ENCODE results near the gene SYTL2. TPM values are rescaled to one million over a fixed set of nuclear protein-coding genes. Genes with fewer than 3 reads are reported as not detected.

The SYTL2 gene
- total and polyA plus RNA-seq, 2 donors (not counting 1 experiment from before 2014, with no cell fraction given), result 165 to 387 TPM

DNA sequence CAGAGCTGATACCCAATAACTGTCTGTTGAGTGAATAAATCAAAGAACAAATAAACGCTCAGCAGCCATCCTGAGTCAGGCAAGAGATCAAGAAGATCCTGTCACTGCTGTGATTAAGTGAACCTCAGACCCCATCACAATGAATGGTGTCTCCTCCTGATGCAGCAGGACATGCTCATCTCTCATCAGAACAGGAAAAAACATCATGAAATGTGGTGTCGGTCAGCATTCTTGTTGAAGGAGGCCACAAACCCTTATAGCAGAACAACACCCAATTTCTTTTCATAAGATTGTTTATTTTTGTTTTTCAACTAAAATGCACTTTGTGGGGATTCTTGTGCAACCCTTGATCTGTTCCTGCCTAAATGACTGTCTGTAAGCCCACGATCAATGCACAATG is 60.3 kb downstream of the SYTL2 start:
- Histone ChIP-seq H3K27ac (ENCODE audit: insufficient read depth, low read length) (no peak overlapping the region), H3K36me3 (ENCODE audit: control insufficient read depth, insufficient read depth, low read length) (no peaks in the 10 kb centered on the region)

DNA sequence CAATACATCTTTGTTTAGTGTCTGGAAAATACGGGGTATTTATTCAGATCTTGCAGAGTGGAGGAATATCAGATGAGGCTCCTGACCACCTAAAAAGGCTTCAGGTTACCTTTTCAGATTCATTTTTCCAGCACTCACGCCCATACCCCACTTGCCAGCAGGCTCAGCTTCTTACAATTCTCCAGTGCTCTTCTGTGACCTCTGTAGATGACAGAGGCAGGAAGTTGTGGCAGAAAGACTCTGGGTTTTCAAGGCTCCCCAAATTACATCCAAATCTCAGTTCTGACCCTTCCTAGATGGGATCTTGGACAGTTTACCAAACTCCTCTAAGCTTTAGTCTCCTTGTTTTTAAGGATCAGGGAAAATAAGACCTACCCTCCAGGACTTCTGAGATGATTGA is 61.1 kb downstream of the SYTL2 start:
- H2AFZ ChIP-seq (ENCODE audit: low read length), result no peak overlapping the region
- H3K4me2 ChIP-seq (ENCODE audit: extremely low read depth, insufficient read depth, low read length), result no peak overlapping the region
- H4K20me1 ChIP-seq (ENCODE audit: control insufficient read depth, extremely low read depth, insufficient read depth, low read length), result no peaks in the 10 kb centered on the region
- H3K36me3 ChIP-seq (ENCODE audit: control insufficient read depth, insufficient read depth, low read length), result no peaks in the 10 kb centered on the region
- no peak for DNase-seq (ENCODE audit: low read depth in 2 of 2)
- no peaks in the 10 kb centered on the region for H3K79me2 ChIP-seq (ENCODE audit: control insufficient read depth, insufficient read depth, low read length)
- no peak for TF ChIP-seq EZH2 (IDR thresholded peaks at IDR 0.05; ENCODE audit: low read length, missing control alignments)
- TF ChIP-seq, protein P1, sequence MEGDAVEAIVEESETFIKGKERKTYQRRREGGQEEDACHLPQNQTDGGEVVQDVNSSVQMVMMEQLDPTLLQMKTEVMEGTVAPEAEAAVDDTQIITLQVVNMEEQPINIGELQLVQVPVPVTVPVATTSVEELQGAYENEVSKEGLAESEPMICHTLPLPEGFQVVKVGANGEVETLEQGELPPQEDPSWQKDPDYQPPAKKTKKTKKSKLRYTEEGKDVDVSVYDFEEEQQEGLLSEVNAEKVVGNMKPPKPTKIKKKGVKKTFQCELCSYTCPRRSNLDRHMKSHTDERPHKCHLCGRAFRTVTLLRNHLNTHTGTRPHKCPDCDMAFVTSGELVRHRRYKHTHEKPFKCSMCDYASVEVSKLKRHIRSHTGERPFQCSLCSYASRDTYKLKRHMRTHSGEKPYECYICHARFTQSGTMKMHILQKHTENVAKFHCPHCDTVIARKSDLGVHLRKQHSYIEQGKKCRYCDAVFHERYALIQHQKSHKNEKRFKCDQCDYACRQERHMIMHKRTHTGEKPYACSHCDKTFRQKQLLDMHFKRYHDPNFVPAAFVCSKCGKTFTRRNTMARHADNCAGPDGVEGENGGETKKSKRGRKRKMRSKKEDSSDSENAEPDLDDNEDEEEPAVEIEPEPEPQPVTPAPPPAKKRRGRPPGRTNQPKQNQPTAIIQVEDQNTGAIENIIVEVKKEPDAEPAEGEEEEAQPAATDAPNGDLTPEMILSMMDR (conservative IDR thresholded peaks at IDR 0.05 in 1 of 2, IDR thresholded peaks at IDR 0.05 in 1 of 2; ENCODE audit: low read depth in 1 of 2, low read length in 2 of 2), result no peak
- no peaks in the 10 kb centered on the region for H3K27me3 ChIP-seq (ENCODE audit: control insufficient read depth, insufficient read depth, low read length)
- H3K9ac ChIP-seq (ENCODE audit: insufficient read depth, low read length), result no peak overlapping the region
- no peak overlapping the region for H3K4me3 ChIP-seq (replicated peaks in 1 of 4; ENCODE audit: control extremely low read depth in 1 of 4, insufficient read depth in 1 of 4, low read depth in 3 of 4, low read length in 4 of 4)
- H3K9me3 ChIP-seq (ENCODE audit: control insufficient read depth, insufficient read depth, low read depth, low read length), result no peaks in the 10 kb centered on the region
- H3K27ac ChIP-seq (ENCODE audit: insufficient read depth, low read length), result no peak overlapping the region
- peaks cover 6% of the 10 kb centered on the region for H3K4me1 ChIP-seq (ENCODE audit: control insufficient read depth, extremely low read depth, insufficient read depth, low read length)

More for the DNA sequence above, 60.3 kb downstream of the SYTL2 start:
- no peaks in the 10 kb centered on the region for H3K27me3 ChIP-seq (ENCODE audit: control insufficient read depth, insufficient read depth, low read length)
- no peaks in the 10 kb centered on the region for H3K79me2 ChIP-seq (ENCODE audit: control insufficient read depth, insufficient read depth, low read length)
- no peaks in the 10 kb centered on the region for H4K20me1 ChIP-seq (ENCODE audit: control insufficient read depth, extremely low read depth, insufficient read depth, low read length)
- TF ChIP-seq, protein P1 (conservative IDR thresholded peaks at IDR 0.05 in 1 of 2, IDR thresholded peaks at IDR 0.05 in 1 of 2; ENCODE audit: low read depth in 1 of 2, low read length in 2 of 2), result no peak
- TF ChIP-seq EZH2 (IDR thresholded peaks at IDR 0.05; ENCODE audit: low read length, missing control alignments), result no peak
- no peak overlapping the region for H3K4me2 ChIP-seq (ENCODE audit: extremely low read depth, insufficient read depth, low read length)
- peaks cover 6% of the 10 kb centered on the region for H3K4me1 ChIP-seq (ENCODE audit: control insufficient read depth, extremely low read depth, insufficient read depth, low read length)
- DNase-seq (ENCODE audit: low read depth in 2 of 2), result no peak
- H3K4me3 ChIP-seq (replicated peaks in 1 of 4; ENCODE audit: control extremely low read depth in 1 of 4, insufficient read depth in 1 of 4, low read depth in 3 of 4, low read length in 4 of 4), result no peak overlapping the region
- no peak overlapping the region for H3K9ac ChIP-seq (ENCODE audit: insufficient read depth, low read length)
- no peak overlapping the region for H2AFZ ChIP-seq (ENCODE audit: low read length)
- no peaks in the 10 kb centered on the region for H3K9me3 ChIP-seq (ENCODE audit: control insufficient read depth, insufficient read depth, low read depth, low read length)

DNA sequence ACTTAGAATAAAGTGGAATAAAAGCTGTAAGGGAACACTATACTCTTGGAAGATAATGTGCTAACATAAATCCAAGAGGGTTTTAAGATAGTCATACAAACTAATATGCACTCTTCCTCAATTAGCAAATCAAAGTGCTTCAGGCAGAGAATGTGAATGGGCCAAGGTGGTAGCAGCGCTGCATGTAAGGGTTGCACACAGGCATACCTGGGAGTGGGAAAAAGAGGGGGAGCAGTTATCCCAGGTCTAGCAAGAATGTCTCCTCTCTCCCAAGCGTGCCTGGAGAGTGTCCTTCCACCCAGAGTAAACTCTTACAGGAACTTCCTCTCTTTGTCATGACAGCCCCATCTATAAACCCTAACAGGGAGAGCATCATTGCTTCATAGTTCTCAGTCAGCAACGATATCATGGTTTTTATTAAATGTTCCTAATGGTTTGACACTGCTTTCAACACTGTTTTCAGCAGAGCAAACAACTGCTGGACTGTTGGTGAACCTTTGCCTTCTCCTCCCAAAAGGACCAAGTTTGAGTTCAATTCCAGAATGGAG is 61.6 kb downstream of the SYTL2 start:
- Histone ChIP-seq H2AFZ (ENCODE audit: low read length) (no peak overlapping the region), H3K4me3 (replicated peaks in 1 of 4; ENCODE audit: control extremely low read depth in 1 of 4, insufficient read depth in 1 of 4, low read depth in 3 of 4, low read length in 4 of 4) (no peak overlapping the region), H3K27me3 (ENCODE audit: control insufficient read depth, insufficient read depth, low read length) (no peaks in the 10 kb centered on the region), H3K4me1 (ENCODE audit: control insufficient read depth, extremely low read depth, insufficient read depth, low read length) (peaks cover 6% of the 10 kb centered on the region), H3K4me2 (ENCODE audit: extremely low read depth, insufficient read depth, low read length) (no peak overlapping the region), H3K79me2 (ENCODE audit: control insufficient read depth, insufficient read depth, low read length) (no peaks in the 10 kb centered on the region), H4K20me1 (ENCODE audit: control insufficient read depth, extremely low read depth, insufficient read depth, low read length) (no peaks in the 10 kb centered on the region), H3K9ac (ENCODE audit: insufficient read depth, low read length) (no peak overlapping the region), H3K36me3 (ENCODE audit: control insufficient read depth, insufficient read depth, low read length) (no peaks in the 10 kb centered on the region), H3K27ac (ENCODE audit: insufficient read depth, low read length) (no peak overlapping the region), H3K9me3 (ENCODE audit: control insufficient read depth, insufficient read depth, low read depth, low read length) (no peaks in the 10 kb centered on the region)
- TF ChIP-seq EZH2 (IDR thresholded peaks at IDR 0.05; ENCODE audit: low read length, missing control alignments), result no peak
- TF ChIP-seq, protein P1 (conservative IDR thresholded peaks at IDR 0.05 in 1 of 2, IDR thresholded peaks at IDR 0.05 in 1 of 2; ENCODE audit: low read depth in 1 of 2, low read length in 2 of 2), result no peak
- DNase-seq (ENCODE audit: low read depth in 2 of 2), result no peak
